ENCODE results near the gene GAS6. TPM values are rescaled to one million over a fixed set of nuclear protein-coding genes. Genes with fewer than 3 reads are reported as not detected.

Gene GAS6
- total and polyA plus RNA-seq, 2 donors (not counting 1 experiment from before 2014, with no cell fraction given), result 0.25 to 0.78 TPM

DNA sequence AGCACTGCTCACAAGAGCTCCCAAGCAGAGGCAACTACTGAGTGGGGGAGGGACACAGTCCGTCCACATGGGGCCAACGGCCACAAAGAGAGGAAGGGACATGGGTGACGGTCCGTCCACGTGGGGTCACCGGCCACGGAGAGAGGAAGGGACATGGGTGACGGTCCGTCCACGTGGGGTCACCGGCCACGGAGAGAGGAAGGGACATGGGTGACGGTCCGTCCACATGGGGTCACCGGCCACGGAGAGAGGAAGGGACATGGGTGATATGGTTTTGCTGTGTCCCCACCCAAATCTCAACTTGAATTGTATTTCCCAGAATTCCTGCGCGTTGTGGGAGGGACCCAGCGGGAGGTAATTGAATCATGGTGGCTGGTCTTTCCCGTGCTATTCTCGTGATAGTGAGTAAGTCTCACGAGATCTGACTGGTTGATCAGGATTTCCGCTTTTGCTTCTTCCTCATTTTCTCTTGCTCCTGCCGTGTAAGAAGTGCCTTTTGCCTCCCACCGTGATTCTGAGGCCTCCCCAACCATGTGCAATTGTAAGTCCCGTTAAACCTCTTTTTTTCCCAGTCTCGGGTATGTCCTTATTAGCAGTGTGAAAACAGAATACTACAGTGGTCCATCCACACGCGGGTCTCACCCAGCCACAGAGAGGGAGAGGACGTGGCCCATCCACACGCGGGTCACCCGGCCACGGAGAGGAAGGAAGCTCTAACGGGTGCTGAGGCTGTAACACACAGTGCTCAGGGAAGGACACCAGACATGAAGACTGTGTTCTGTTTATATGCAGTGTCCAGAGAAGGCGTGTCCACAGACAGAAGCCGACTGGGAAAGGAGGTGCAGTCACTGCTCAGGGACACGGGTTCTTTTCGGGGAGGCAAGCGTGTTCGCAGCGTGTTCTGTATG, 48.5 kb downstream of the GAS6 start:
- peak; percentile 52 for ATAC-seq (ENCODE audit: low read depth)
- no peaks in the 10 kb centered on the region for H3K27me3 ChIP-seq (replicated peaks in 1 of 4; ENCODE audit: control extremely low read depth in 1 of 4, control insufficient read depth in 3 of 4, insufficient read depth in 4 of 4, low read length in 3 of 4)
- H3K4me2 ChIP-seq (replicated peaks; ENCODE audit: low read depth, low read length, poor library complexity, severe bottlenecking), result peak overlapping the region; percentile 71
- peaks cover 49% of the 10 kb centered on the region for H3K79me2 ChIP-seq (ENCODE audit: control insufficient read depth, insufficient read depth, low read length)
- intact Hi-C loops (cut with micrococcal nuclease), result loop anchor here (2.0 to 5.0 kb wide), 2 partner anchors 57 to 317 kb away; partner anchors contain the start of genes RASA3 and TMEM255B
- peak; percentile 79 for DNase-seq
- H3K27me3 Mint-ChIP-seq, result no peaks in the 10 kb centered on the region
- WGBS (ENCODE audit: insufficient coverage), result 53% methylated on average over 37 of the region's 42 CpGs
- H3K36me3 ChIP-seq (replicated peaks in 1 of 2; ENCODE audit: control extremely low read depth in 1 of 2, control insufficient read depth in 1 of 2, extremely low read depth in 1 of 2, insufficient read depth in 2 of 2, low read length in 1 of 2), result peaks cover 0 to 3% of the 10 kb centered on the region in 2 experiments
- CTCF ChIA-PET, result interaction anchor here (0.7 to 1.3 kb wide), 3 partner anchors 295 to 408 kb away, joined by 3 to 4 read pairs (median 4); no protein-coding TSS in a partner anchor
- TF ChIP-seq, protein P1, sequence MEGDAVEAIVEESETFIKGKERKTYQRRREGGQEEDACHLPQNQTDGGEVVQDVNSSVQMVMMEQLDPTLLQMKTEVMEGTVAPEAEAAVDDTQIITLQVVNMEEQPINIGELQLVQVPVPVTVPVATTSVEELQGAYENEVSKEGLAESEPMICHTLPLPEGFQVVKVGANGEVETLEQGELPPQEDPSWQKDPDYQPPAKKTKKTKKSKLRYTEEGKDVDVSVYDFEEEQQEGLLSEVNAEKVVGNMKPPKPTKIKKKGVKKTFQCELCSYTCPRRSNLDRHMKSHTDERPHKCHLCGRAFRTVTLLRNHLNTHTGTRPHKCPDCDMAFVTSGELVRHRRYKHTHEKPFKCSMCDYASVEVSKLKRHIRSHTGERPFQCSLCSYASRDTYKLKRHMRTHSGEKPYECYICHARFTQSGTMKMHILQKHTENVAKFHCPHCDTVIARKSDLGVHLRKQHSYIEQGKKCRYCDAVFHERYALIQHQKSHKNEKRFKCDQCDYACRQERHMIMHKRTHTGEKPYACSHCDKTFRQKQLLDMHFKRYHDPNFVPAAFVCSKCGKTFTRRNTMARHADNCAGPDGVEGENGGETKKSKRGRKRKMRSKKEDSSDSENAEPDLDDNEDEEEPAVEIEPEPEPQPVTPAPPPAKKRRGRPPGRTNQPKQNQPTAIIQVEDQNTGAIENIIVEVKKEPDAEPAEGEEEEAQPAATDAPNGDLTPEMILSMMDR (IDR thresholded peaks at IDR 0.05), result no peak
- TF ChIP-seq EZH2 (IDR thresholded peaks at IDR 0.05; ENCODE audit: borderline replicate concordance, insufficient read depth, low read depth, low read length, poor library complexity, severe bottlenecking), result no peak
- H3K4me3 ChIP-seq (ENCODE audit: control extremely low read depth in 1 of 5, extremely low read depth in 1 of 5, insufficient read depth in 1 of 5, low read depth in 2 of 5, low read length in 4 of 5), result peak overlapping the region; percentile 3 to 79 (median 75)
- peak overlapping the region; percentile 41 to 62 for H3K27ac ChIP-seq (ENCODE audit: low read length in 2 of 2)
- H2AFZ ChIP-seq (ENCODE audit: insufficient read depth, low read depth, low read length, poor library complexity, severe bottlenecking), result peak overlapping the region; percentile 77
- peaks cover 0 to 22% (median 0%) of the 10 kb centered on the region in 3 donors for H3K9me3 ChIP-seq (ENCODE audit: control extremely low read depth in 1 of 3, control insufficient read depth in 2 of 3, insufficient read depth in 1 of 3, low read length in 2 of 3)
- peak overlapping the region; percentile 65 for H3K9ac ChIP-seq (ENCODE audit: low read length)
- POLR2A ChIA-PET, result no interaction called here
- H4K20me1 ChIP-seq (ENCODE audit: control insufficient read depth, insufficient read depth, low read length, poor library complexity, severe bottlenecking), result peaks cover 45% of the 10 kb centered on the region
- H3K9me3 Mint-ChIP-seq (ENCODE audit: insufficient read depth), result no peaks in the 10 kb centered on the region
- H3K4me1 Mint-ChIP-seq, result peaks cover 23% of the 10 kb centered on the region
- H3K27ac Mint-ChIP-seq, result peak overlapping the region; percentile 94
- peaks cover 11 to 18% of the 10 kb centered on the region in 2 donors for H3K4me1 ChIP-seq (ENCODE audit: control insufficient read depth in 2 of 2, insufficient read depth in 2 of 2, low read length in 2 of 2)
- H3K4me3 Mint-ChIP-seq, result peak overlapping the region; percentile 99
